Gastrocnemius medialis (tissue), 4 donors: ENCODE measurements around the gene SERTM2.

ENCODE experiments used
- POLR2A ChIP-seq, 2 donors: fragments of 450-650 bp; IDR thresholded peaks; one replicate each; pipeline ENCODE4 v1.6.1; 2017; ENCODE audit warnings: antibody characterized with exemption in 2 of 2, mild to moderate bottlenecking in 2 of 2, moderate library complexity in 2 of 2
- TF ChIP-seq, protein P1 (sequence below), 5 experiments: fragments of 450-650 bp in 3 of 5; fragments of 200-600 bp in 2 of 5; sonication (generic) in 2 of 5; IDR thresholded peaks in 4 of 5; conservative IDR thresholded peaks in 1 of 5; 1 replicate in 4 of 5; 2 replicates in 1 of 5; pipeline ENCODE4 v1.5.1; 2016 to 2019; ENCODE audit warnings: antibody characterized with exemption in 5 of 5, mild to moderate bottlenecking in 3 of 5, moderate library complexity in 3 of 5

DNA sequence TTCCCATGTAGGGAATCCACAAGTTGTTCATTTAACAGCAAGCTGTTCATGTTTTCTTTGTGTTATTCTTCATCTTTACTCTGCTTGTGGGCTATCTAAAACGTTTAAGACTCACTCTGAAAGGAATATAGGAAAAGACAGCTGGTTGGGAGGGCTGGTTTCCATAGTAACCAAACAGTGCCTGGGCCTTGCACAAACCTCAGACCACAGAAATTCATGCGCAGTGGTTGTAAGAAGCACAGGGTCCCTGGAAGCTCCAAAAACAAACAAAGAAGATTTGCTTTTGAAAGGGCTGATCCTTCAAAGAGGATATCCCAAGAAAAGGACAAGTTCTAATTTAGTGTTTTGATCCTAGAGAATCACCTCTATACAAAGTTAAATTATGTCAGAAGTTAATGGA is 7.8 kb downstream of the SERTM2 start:
- TF ChIP-seq, protein P1, sequence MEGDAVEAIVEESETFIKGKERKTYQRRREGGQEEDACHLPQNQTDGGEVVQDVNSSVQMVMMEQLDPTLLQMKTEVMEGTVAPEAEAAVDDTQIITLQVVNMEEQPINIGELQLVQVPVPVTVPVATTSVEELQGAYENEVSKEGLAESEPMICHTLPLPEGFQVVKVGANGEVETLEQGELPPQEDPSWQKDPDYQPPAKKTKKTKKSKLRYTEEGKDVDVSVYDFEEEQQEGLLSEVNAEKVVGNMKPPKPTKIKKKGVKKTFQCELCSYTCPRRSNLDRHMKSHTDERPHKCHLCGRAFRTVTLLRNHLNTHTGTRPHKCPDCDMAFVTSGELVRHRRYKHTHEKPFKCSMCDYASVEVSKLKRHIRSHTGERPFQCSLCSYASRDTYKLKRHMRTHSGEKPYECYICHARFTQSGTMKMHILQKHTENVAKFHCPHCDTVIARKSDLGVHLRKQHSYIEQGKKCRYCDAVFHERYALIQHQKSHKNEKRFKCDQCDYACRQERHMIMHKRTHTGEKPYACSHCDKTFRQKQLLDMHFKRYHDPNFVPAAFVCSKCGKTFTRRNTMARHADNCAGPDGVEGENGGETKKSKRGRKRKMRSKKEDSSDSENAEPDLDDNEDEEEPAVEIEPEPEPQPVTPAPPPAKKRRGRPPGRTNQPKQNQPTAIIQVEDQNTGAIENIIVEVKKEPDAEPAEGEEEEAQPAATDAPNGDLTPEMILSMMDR (IDR thresholded peaks at IDR 0.05 in 4 of 5, conservative IDR thresholded peaks at IDR 0.05 in 1 of 5), result no peak
- no peak for TF ChIP-seq POLR2A (IDR thresholded peaks at IDR 0.05)
